Measurements from ENCODE around the gene ETF1.

- TF ChIP-seq, protein P1, sequence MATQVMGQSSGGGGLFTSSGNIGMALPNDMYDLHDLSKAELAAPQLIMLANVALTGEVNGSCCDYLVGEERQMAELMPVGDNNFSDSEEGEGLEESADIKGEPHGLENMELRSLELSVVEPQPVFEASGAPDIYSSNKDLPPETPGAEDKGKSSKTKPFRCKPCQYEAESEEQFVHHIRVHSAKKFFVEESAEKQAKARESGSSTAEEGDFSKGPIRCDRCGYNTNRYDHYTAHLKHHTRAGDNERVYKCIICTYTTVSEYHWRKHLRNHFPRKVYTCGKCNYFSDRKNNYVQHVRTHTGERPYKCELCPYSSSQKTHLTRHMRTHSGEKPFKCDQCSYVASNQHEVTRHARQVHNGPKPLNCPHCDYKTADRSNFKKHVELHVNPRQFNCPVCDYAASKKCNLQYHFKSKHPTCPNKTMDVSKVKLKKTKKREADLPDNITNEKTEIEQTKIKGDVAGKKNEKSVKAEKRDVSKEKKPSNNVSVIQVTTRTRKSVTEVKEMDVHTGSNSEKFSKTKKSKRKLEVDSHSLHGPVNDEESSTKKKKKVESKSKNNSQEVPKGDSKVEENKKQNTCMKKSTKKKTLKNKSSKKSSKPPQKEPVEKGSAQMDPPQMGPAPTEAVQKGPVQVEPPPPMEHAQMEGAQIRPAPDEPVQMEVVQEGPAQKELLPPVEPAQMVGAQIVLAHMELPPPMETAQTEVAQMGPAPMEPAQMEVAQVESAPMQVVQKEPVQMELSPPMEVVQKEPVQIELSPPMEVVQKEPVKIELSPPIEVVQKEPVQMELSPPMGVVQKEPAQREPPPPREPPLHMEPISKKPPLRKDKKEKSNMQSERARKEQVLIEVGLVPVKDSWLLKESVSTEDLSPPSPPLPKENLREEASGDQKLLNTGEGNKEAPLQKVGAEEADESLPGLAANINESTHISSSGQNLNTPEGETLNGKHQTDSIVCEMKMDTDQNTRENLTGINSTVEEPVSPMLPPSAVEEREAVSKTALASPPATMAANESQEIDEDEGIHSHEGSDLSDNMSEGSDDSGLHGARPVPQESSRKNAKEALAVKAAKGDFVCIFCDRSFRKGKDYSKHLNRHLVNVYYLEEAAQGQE (IDR thresholded peaks at IDR 0.05; ENCODE audit: low read depth) = no peak
- TF ChIP-seq TAF1 (IDR thresholded peaks at IDR 0.05; ENCODE audit: low read depth) (0 out of 2 replicates have a peak, but pooled peaks have one; percentile 32), EP300 (IDR thresholded peaks at IDR 0.05; ENCODE audit: borderline replicate concordance) (no peak), ZBTB7A (IDR thresholded peaks at IDR 0.05; ENCODE audit: low read depth) (no peak), CEBPB (IDR thresholded peaks at IDR 0.05) (no peak), TCF12 (IDR thresholded peaks at IDR 0.05; ENCODE audit: low read depth) (no peak), RAD21 (IDR thresholded peaks at IDR 0.05; ENCODE audit: low read depth) (no peak)
- TF ChIP-seq, protein P2, sequence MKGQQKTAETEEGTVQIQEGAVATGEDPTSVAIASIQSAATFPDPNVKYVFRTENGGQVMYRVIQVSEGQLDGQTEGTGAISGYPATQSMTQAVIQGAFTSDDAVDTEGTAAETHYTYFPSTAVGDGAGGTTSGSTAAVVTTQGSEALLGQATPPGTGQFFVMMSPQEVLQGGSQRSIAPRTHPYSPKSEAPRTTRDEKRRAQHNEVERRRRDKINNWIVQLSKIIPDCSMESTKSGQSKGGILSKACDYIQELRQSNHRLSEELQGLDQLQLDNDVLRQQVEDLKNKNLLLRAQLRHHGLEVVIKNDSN (IDR thresholded peaks at IDR 0.05) = no peak
Measured at GRCh38 chr5:138543730-138544104, 681 bp upstream of the ETF1 start.
